Stimulated activated CD4-positive, alpha-beta T cell treated with anti-CD3 and anti-CD28 coated beads, TNF-alpha, amount 100 ng/mL, for 48 hours (primary cell): ENCODE measurements around the gene CXCR6.
A peak's percentile ranks its signal among the peaks of the same experiment; 100 is the strongest.

Source experiments
- DNase-seq, 3 donors: peaks; one replicate each; pipeline ENCODE4 v3.0.0-alpha.2; 2020; ENCODE audit warnings: low read depth in 3 of 3

Gene CXCR6

DNA sequence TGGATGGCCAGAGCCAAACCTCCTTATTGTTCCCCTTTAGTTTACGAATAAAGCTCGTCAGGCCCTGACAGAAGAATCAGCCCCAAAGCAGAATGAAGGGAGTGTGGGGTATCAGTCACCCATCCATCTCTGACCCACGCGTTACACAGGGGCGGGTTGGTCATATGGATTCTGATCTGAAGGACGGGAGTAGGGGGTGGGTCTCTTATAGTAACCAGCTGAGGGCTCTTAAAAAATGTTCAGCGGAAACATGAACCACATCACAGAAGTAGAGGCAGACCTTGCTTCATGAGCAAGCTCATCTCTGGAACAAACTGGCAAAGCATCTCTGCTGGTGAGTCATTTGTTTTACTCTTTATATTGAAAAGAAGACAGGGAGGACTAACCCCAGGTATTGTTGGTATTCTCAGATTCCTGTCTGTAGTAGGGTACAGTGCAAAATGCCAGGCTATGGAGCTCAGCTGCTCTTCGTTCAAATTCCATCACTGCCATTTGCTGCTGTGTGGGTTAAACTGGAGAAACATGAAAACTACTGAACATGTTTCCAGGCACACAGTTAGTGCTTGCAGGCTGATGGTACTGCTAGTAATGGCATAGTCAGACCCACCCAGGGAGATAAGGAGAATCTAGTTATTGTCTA lies at the start of gene CXCR6:
CXCR6 (plus strand) TSS at position 258 of the 640 bp plus-strand sequence. CDS start 3,018 bp downstream, outside the sequence.
- DNase-seq, result peak in 2 of 3 donors; percentile 15 to 32

- DNase-seq, result no peak
These were observed 49.2 kb upstream of the CXCR6 start for GRCh38 chr3:45894015-45894414.

GRCh38 chr3:45895686-45896468 lies 47.4 kb upstream of the CXCR6 start:
- DNase-seq, result no peak

GRCh38 chr3:45896956-45897355 lies 46.3 kb upstream of the CXCR6 start:
- DNase-seq, result no peak

GRCh38 chr3:45904931-45905330 lies 38.3 kb upstream of the CXCR6 start:
- DNase-seq, result no peak

- no peak for DNase-seq
These were observed 37.5 kb upstream of the CXCR6 start for GRCh38 chr3:45905755-45906154.

- no peak for DNase-seq
These were observed 36.4 kb upstream of the CXCR6 start for GRCh38 chr3:45906681-45907407.

DNA sequence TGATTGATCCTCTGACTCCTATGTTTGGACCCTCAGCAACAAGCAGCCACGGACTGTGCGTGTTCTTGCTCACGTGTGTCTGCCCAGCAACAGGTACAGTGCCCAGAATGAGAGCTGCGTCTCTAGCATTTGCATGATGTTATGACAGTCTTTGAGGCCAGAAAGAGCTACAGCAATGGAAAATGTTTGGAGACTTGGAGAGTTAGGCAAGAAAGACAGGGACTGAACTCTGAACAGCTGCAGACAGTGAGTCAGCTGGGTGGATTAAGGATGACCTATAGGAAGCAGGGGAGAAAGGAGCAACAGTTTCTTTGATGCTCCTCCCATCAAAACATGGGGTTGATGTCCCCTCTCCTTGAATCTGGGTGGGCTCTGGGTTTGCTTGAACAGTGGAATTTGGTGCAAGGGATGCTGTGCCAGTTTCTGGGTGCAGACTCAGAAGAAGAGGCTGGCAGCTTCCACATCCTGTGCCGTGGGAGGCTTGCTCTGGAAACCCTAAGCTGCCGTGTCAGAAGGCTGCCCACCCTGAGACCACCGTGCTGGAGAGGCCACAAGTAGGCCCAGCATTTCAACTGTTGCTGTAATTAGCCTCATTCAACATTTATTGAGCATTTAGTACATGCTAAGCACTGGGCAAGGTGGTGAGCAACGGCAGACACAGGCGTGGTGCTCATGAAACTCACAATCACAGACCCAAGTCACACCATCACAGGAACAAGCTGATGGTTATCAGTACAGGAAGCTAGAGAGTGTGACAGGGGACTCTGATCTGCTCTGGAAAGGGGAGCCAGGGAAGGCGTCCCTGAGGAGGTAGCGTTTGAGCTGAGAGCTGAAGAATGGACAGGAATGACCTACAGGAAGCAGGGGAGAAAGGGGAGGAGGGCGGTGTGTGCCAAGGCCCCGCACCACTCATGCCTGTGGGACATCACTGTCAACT lies 35.2 kb upstream of the CXCR6 start:
- DNase-seq, result no peak

DNA sequence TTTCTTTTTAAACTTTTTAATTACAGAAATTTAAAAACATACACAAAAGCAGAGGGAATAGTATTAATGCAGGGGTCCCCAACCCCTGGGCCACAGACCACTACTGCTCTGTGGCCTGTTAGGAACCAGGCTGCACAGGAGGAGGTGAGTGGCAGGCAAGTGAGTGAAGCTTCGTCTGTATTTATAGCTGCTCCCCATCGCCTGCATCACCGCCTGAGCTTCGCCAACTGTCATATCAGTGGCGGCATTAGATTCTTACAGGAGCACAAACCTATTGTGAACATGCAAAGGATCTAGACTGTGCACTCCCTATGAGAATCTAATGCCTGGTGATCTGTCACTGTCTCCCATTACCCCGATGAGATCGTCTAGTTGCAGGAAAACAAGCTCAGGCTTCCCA lies 34.5 kb upstream of the CXCR6 start:
- DNase-seq, result no peak

DNA sequence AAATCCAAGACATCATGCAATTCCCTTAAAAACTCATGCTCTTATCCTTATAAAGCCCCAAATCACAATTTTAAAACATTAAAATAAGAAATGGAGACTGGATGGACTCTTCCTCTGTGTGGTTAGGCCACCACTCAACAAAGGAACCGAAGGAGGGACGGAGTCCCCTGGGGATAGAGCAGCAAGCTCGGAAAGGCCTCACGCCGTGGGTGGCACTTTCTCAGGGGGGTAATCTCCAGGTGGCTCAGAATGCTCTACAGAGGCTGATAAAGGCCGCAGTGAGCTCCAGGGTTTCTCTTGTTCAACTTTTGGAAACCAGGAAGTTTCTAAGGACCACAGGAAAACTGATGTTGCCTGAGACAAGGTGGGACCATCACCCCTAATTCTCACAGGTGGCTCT lies 33.7 kb upstream of the CXCR6 start:
- no peak for DNase-seq

DNA sequence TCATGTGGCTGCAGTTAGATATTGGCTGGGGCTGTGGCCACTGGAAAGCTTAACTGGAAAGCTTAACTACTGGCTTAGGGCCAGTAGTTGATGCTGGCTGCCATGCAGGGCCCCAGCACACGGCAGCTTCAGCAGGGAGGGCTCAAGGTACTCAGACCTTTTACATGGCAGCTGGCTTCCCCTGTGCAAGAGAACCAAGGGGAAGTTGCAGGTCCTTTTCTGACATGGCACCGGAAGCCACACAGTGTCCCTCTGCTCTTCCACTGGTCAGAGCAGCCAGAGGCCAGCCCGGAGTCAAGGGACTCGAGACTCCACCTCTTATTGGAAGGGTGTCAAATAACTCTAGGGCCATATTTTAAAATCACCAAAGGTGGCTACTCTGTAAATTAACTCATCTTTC lies 32.4 kb upstream of the CXCR6 start:
- no peak for DNase-seq

DNA sequence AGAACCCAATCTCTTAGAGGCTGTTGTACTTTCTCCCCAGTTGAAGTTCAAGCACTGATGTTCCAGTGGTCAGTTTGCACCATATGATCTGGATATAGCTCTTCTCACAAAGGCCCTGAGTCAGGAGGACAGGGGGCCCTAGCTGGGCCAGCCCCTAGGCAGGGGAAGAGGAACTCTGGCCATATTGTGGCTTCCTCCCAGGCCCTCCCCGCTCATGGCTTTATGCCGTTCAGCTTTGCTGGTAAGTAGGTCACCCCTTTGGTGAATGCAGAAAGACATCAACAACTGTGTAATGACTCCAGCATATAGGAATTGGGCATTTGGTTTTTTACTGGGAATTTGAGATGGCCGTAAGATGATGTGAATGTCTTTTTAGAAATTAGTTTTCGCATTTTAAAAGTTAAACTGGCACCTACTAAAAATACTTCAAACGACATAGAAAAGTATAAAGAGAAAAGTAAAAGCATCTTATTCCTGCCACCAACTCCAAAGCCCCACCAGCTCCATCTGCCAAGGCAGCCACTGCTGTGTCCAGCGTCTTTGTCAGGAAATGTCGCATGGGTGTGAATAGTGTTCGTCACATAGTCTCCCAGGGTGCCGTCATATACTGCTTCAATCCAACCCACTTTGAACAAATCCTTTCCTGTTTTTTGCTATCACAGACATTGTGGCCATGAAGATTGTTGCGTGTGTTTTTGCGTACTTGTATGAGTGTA lies 31.6 kb upstream of the CXCR6 start:
- DNase-seq, result no peak

- no peak for DNase-seq
These were observed 30.8 kb upstream of the CXCR6 start for GRCh38 chr3:45912435-45912834.

- DNase-seq, result no peak
These were observed 28.8 kb upstream of the CXCR6 start for GRCh38 chr3:45914362-45915058.

- no peak for DNase-seq
These were observed 28.2 kb upstream of the CXCR6 start for GRCh38 chr3:45915059-45915439.

- peak; percentile 64 to 78 (median 72) for DNase-seq
These were observed 27.6 kb upstream of the CXCR6 start for GRCh38 chr3:45915518-45916231.

DNA sequence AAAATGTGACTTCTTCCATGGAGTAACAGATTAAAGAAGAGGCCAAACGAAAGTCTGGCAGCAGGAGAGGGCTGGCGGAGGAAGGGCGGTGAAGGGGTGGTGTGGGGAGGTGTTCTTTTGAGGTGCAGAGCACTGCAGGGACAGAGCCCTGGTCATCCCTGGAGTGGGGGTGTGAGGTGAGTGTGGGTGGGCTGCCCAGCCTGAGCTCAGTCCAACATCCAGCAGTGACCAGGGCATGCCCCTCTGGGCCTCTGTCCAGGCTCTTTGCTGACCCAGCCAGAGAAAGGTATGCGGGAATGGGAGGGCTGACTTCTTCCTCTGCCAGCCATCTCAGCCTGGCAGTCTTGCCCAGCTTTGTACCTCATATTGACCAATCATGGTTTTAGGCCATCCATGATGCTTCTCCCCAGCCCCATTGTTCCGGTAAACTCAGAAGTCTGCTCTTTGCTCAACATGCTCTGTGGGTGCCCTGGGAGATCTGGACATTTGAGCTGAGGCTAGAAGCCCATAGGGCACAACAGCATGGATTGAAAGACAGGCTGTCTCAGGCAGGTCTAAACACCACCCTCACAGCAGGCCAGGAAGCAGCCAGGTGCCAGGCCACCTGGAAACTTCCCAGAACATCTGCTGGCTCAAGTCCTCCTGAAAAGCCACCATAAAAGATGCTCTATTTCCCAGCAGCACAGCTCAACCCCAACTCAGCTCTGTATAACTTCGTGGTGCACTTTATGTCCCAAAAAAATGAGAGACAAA lies 25.9 kb upstream of the CXCR6 start:
- DNase-seq, result no peak

- DNase-seq, result no peak
These were observed 21.9 kb upstream of the CXCR6 start for GRCh38 chr3:45921158-45922038.
